Inferior parietal cortex (tissue), 1 donor: Measurements from ENCODE around the gene KDR.

Experiments used
- DNase-seq: peaks from one replicate; pipeline ENCODE4 v3.0.0-alpha.2; 2016; ENCODE audit errors: extremely low spot score

The KDR gene

DNA sequence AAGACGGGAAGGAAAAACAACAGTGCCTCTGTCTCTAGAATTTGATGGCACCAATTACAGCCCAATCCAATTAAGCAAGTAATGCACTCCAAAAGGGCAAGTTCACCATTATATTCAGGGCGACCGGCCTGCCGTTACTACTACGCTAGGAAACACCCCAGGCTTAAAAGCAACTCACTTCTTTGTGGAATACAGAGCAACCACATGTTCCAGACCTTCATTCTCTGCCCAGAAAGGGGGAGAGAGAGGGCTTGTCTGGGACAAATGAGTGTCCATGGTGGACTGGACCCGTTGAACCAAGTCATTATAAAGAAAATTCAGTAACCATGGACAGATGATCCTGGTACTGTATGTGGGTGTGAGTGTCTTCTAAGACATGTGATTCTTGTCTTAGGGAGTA, 1.6 kb downstream of the KDR start:
- DNase-seq = no peak

DNA sequence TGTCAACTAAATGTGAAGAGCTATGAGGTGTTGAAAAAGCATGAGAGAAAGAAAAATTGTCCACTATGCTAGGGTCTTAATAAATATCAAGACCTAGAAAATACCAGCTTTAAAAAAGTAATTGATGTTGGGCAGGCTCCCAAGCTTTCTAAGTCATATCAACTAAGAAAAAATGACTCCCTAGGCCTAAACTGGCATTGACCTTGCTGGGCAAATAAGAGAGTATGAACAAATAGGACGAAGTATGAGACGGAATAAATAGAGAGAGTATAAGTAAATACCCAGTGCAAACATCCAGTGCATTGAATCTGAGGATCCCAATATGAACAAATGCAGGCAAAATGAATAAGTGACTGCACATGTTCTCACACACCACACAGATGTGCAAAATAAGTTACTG, 3.2 kb downstream of the KDR start:
- no peak for DNase-seq

GRCh38 chr4:55121246-55121645, 4.1 kb downstream of the KDR start:
- no peak for DNase-seq

DNA sequence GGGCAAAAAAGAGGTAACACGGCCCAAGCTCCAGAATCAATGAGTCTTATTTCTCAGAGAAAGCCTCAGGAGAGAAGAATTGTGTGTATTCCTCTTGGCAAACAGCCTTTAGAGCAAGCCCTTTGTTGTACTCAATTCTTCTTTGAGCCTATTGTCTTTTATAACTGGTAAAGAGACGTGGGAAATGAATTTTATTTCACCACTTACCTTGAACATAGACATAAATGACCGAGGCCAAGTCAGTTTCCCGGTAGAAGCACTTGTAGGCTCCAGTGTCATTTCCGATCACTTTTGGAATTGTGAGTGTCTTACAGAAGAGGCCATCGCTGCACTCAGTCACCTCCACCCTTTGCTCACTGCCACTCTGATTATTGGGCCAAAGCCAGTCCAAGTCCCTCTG, 7.0 kb downstream of the KDR start:
- no peak for DNase-seq

DNA sequence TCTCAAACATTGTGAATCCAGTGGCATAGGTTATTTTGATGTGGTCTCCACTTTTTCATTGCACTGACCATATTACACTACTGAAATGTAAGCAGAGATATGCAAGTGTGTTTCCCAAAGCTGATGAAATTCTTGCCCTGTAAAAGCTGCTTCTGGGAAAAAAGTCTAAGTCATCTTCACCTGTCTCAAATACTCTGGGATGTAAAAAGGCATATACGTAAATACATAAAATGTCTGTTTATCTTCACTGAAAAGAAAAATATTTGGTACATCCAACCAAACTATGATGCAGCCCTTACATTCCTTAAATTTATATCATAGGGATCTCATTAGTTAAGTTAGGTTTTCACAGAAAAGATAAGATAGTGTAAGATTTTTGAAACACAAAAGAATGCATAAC, 7.9 kb downstream of the KDR start:
- no peak for DNase-seq

GRCh38 chr4:55116450-55116849, 8.9 kb downstream of the KDR start:
- DNase-seq = no peak

DNA sequence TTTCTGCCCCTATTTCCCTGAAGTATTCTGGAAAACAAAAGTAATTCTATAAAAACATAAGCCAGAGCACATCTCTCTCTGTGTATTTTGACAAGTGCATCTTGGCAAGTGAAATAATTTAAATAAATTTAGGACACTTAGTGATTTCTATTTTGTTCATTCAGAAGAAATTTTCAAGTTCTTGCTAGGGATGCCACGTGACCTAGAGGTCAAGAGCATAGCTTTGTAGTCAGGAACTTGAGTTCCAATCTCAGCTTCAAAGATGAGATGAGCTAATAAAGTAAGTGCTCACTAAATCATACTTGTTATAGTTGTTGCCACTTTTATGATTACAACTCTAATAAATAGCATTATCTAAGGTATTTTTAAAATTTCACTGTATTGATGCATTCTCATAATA, 13.8 kb downstream of the KDR start:
- no peak for DNase-seq

- DNase-seq = no peak
Measured at GRCh38 chr4:55110131-55110530, 15.3 kb downstream of the KDR start.

GRCh38 chr4:55107054-55107453, 18.3 kb downstream of the KDR start:
- no peak for DNase-seq

GRCh38 chr4:55103224-55103623, 22.2 kb downstream of the KDR start:
- no peak for DNase-seq

GRCh38 chr4:55099816-55100215, 25.6 kb downstream of the KDR start:
- DNase-seq = no peak

- DNase-seq = no peak
Measured at GRCh38 chr4:55098456-55099204, 26.8 kb downstream of the KDR start.

DNA sequence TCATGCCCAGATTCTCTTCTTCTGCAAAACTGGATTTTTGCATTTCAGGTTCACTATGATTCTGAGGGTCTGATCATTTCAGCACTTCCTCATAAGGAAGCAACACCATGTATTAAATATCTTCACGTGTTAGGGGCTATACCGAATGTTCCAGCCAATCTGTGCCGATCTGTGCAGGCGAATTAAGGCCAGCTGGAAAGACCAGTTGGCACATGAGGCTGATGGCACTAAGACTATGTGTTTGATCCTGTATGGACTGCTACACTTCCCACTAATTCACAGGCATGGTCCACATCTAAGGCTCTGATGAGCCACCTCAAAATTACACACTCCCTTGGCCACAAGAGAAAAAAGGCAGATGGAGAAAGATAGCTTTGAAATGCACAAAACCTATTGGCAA, 28.8 kb downstream of the KDR start:
- no peak for DNase-seq

- DNase-seq = no peak
Measured at GRCh38 chr4:55096045-55096444, 29.4 kb downstream of the KDR start.

DNA sequence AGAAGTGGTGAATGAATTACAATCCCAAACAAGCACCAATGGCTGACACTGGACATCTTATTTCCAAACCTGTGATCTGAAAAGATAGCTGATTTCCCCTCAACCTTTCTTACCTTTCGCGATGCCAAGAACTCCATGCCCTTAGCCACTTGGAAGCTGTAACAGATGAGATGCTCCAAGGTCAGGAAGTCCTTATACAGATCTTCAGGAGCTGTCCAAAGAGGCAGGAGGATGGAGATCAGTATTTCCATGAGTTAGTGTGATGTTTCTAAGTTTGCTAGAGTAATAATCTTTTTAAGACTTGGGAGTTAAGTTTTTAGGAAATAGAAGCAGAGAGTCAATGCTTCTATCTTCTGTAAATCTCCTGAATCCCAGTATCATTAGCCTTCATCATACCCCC, 32.9 kb downstream of the KDR start:
- DNase-seq = no peak

DNA sequence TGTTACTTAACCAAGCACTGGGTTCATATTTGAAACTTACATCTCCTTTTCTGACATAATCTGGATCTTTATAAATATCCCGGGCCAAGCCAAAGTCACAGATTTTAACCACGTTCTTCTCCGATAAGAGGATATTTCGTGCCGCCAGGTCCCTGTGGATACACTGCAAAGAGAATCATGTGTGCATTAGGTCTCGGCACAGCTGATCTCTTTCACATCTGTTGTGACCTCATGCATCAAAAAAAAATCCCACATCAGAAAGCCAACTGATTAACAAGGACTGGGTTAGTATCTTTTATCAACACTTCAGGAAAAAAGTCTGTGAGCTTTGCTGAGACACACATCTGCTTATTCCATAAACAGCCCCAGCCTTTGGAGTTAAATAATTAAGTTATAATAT, 35.5 kb downstream of the KDR start:
- peak; percentile 8 for DNase-seq

DNA sequence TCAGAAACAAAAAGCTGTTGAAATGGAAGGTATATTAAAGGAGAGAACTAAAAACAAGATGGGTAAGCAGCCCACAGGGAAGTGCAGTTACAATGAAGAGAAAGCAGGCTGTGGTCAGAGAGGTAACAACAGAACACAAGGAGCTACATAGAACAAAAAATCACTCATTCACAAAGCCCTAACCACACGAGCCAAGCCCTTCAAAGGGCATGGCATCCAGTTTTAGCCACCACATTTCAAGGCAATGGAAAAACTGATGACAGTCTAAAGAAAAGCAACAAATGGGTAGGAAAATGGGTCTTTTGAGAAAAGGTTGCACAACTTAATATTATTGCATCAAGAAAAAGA, 37.5 kb downstream of the KDR start:
- no peak for DNase-seq

DNA sequence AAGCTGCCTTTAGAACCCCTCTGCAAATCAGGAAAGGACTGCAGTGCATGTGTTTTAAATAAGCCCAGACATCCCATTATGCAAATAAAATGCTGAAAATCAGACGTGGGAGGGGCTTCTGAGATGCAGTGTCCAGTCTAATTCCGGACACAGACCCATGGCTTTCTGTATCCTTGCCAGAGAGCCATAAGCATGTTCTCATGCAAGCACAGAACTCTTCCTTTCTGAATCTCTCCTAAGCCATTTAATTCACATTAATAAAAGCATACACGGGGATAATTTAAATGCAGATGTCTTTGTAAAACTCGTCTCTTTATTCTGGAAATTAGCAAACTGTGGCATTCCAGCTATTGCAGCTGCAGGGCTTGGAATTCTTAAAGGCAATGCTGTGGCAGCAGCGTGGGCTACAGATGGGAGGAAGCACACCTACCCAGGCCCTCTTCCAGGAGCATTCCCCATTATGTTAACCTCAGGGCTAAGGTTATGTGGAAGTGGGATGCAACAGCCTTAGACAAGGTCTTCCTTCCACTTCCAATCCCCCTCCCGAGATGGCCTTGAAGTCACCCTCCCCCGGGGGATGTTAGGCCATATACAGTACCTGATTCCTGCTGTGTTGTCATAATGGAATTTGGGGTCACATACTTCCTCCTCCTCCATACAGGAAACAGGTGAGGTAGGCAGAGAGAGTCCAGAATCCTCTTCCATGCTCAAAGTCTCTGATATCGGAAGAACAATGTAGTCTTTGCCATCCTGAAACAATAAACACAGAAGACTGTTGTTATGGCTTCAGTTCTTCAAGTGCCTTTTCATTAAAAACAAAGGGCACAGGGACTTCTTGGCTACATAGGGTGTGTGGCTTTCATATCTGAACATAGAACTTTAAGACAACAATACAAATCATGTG, 38.1 kb downstream of the KDR start:
- peak; percentile 53 for DNase-seq

- DNase-seq = peak; percentile 20
Measured at GRCh38 chr4:55086578-55086977, 38.8 kb downstream of the KDR start.

DNA sequence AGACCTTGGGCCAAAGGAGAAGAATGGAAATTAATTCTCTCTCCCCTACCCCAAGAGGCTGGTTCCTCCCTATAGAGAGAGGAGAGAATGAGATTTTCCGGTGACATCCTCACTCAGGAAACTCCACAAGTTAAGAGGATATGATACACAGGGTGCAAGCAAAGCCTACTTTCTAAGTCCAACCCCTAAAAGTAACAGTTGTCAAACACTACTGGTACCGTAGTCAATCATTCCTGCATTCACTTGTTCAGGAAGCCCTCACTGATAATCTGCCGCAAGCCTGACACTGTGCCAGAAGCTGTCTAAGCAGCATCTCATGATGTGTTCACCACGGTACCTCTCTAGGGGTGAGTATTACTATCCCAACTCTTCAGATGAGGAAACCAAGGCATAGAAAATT, 41.7 kb downstream of the KDR start:
- no peak for DNase-seq

DNA sequence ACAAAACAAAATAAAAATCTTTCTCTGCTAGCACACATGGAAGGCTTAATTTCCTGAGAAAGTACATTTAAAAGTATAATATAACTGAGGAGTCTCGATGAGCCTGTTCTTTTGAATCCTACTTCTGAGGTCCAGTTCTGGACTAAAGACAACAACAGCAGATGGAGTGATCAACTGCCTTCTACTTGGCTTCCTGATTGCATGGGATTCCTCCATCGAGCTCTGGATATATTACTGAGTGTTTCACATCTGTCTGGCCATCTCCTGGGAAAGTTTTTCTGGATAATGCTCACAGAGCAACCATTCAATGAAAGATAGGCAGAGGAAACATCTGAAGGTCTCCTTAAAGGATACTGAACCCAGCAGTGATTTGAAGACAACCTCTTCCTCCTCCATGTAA, 42.6 kb downstream of the KDR start:
- no peak for DNase-seq

GRCh38 chr4:55080174-55080865, 45.1 kb downstream of the KDR start:
- no peak for DNase-seq
